GM12874 (cell line): ENCODE measurements around the gene SLC35F1.

ENCODE experiments used
- TF ChIP-seq, protein P1 (sequence below): IDR thresholded peaks from 2 replicates; pipeline ENCODE4 v1.5.1; 2011; ENCODE audit warnings: low read depth, mild to moderate bottlenecking, control low read depth, low read length, moderate library complexity; ENCODE audit not compliant: insufficient read depth

Gene SLC35F1

DNA sequence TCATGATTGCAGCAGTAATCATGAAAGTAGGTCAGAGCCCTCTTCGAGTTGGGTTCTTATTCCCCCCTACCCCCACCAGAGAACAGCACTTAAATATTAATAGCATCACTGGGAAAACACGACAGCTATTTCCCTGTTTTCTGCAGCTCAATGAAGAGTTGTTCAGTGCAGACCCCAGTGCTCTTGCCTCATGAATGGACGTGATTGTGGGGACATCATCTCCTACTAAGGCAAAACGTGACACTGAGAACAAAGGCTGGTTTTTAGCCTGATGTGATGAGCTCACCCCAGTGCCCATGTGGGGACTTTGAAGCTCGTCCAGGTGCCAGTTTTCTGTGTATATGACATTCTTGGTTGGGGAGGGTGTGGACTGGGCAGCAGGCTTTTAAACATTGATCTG lies 105.9 kb downstream of the SLC35F1 start:
- TF ChIP-seq, protein P1, sequence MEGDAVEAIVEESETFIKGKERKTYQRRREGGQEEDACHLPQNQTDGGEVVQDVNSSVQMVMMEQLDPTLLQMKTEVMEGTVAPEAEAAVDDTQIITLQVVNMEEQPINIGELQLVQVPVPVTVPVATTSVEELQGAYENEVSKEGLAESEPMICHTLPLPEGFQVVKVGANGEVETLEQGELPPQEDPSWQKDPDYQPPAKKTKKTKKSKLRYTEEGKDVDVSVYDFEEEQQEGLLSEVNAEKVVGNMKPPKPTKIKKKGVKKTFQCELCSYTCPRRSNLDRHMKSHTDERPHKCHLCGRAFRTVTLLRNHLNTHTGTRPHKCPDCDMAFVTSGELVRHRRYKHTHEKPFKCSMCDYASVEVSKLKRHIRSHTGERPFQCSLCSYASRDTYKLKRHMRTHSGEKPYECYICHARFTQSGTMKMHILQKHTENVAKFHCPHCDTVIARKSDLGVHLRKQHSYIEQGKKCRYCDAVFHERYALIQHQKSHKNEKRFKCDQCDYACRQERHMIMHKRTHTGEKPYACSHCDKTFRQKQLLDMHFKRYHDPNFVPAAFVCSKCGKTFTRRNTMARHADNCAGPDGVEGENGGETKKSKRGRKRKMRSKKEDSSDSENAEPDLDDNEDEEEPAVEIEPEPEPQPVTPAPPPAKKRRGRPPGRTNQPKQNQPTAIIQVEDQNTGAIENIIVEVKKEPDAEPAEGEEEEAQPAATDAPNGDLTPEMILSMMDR: no peak

DNA sequence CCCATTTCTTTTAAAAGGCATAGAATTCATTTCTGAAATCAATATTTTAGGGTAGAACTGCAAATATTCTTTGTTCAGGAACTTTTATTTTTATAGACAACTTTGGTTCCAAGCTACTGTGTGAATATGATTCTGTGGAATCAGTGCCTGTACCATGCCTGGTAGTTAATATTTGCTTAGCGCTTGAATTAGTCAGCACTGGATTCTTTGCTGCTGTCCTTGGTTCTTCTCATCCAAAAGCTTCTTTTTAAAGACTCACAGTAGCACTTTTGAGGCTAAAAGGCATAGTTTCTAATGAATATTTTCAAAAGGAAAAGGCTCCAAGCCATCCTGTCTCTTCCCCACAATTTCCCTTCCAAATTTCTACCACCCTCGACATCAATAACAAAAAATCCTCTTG lies 109.5 kb downstream of the SLC35F1 start:
- TF ChIP-seq, protein P1: no peak

DNA sequence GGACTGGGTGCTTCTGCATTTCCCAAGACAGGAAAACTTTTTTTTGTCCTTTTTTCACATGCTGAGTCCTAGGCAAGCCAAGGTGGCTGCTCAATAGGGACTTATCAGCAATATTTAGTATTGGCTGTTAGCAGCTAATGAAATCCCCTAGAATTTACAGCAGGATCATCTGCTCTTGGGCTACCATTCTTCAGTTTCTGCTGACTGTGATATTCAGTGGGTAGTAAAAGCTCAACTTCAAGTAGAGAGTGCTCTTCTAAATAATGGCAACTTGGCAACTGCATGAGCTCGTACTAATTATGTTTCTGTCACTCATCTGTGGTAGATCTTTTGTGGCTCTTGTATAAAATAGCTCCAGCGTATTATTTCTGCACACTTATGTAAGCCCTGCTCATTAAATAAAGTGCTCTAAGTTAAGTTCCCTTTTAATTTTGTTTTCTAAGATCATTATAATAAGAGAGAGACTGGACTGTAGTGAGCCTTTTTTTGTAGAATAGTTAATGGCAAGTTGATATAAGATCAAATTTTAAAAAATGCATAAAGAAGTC lies 110.3 kb downstream of the SLC35F1 start:
- TF ChIP-seq, protein P1: no peak

DNA sequence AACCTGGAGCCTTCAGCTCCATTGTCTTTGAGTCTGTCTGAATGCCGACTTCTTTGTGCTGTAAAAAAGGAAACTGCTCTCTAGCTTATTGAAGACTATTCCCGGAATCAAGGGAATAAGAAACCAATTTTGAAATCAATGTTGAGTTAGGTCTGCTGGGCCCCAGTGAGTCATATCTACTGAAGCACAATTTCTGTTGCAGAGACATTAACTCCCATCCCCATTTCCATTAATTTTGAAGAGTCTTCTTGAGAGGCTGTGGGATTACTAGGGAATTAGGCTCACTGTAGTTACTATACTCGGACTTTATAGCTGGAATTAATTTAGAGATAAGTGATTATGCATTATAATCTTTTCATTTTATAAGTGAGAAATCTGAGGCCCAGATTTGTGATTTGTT lies 116.7 kb downstream of the SLC35F1 start:
- TF ChIP-seq, protein P1: no peak

DNA sequence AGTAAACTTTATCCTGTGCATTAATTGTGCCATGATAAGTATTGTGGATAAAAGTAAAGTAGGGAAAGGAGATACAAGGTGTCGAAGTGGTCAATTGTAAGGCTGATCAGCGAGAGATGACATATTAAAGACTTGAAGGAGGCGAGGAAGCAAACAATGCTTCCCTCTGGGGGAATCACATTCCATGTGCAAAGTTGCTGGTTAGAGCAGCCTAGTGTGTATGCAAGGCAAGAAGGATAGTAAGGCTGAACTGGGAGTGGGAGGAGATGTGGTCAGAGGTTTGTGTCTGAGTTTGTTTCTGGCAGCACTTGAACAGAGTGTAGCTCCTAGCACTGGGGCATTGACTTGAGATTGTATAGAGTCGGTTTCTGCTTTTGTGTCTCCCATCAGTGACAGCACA lies 122.9 kb downstream of the SLC35F1 start:
- TF ChIP-seq, protein P1: no peak

DNA sequence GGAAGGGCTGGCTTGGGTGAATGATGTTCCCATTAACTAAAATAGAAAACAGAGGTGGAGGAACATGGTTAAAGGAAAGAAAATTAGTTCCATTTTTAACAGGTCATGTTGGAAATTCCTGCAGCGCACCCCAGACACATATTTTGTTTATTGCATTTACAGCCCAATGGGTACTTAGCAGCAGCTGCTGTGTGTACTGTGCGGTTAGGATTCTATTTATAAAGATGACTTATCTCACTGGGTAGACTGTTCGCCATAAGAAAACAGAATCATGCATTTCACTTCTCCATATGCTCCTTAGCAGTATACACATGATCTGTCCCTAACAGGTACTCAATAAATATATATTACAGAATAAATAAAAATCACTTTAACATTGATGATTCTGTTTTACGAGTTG lies 135.8 kb downstream of the SLC35F1 start:
- TF ChIP-seq, protein P1: no peak

DNA sequence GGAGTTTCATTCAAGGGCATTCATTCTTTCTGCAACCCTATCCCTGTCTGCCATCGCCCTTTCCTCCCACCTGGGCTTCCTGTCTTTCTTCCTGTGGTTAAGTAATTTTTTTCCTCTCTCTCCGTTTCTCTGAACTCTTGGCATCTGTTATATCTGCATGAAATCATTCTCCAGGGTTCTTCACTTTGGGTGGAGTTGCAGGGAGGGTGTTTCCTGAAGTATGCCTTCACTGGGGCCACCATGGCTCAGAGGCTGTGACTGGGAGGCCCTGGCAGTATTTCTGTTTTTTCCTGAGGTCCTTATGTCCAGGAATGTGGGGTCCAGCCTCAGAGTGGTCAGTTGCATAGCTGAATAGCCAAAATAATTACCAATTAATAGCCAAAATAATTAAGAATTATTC lies 137.2 kb downstream of the SLC35F1 start:
- TF ChIP-seq, protein P1: no peak
